Stimulated activated CD8-positive, alpha-beta memory T cell treated with anti-CD3 and anti-CD28 coated beads, Interleukin-2, amount 100 ng/mL, for 48 hours (primary cell): Measurements from ENCODE around the gene TRABD2B.
A peak's percentile ranks its signal among the peaks of the same experiment; 100 is the strongest.

Source experiments
- DNase-seq, 2 donors: peaks; one replicate each; pipeline ENCODE4 v3.0.0-alpha.2; 2020; ENCODE audit warnings: low read depth in 2 of 2

Gene TRABD2B

DNA sequence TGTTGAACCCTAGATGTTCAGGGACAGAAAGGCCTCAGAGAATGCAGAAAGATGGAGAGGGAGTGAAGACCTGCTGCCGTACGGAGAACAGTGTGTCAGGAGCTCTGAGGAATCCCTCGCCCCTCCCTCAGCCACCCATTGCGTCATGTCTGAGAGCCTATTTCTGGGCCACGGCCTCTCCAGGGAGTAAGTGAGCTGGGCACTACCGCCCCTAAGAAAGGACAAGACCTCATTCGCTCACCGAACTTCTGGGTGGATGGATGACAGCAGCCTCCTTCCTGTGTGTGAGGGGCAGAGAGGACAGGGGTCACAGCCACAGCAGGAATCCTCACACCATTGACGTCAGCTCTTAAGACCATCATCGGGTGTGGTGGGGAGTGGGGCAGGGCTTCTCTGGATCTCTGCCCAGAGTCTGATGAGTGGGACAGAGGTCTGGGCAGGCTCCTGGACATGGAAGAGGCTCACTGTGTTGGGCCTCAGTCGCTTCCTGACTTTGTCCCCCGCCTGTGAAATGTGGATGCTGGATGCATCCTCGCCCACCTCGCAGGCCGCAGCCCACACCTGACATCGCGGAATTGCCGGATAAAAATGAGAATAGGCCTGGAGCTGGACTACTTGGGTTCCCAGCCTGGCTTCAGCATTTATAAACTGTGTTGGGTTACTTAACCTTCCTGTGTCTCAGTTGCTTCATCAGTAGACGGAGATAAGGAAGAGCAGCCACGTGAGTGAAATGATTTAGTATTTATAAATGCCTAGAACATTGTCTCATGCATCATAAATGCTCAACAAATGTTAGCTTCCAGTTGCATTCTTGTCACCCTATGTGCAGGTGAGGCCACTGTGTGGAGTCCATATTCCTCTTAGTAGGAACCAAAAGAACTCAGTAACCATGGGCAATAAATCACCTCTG is 238.6 kb downstream of the TRABD2B start:
- no peak for DNase-seq

DNA sequence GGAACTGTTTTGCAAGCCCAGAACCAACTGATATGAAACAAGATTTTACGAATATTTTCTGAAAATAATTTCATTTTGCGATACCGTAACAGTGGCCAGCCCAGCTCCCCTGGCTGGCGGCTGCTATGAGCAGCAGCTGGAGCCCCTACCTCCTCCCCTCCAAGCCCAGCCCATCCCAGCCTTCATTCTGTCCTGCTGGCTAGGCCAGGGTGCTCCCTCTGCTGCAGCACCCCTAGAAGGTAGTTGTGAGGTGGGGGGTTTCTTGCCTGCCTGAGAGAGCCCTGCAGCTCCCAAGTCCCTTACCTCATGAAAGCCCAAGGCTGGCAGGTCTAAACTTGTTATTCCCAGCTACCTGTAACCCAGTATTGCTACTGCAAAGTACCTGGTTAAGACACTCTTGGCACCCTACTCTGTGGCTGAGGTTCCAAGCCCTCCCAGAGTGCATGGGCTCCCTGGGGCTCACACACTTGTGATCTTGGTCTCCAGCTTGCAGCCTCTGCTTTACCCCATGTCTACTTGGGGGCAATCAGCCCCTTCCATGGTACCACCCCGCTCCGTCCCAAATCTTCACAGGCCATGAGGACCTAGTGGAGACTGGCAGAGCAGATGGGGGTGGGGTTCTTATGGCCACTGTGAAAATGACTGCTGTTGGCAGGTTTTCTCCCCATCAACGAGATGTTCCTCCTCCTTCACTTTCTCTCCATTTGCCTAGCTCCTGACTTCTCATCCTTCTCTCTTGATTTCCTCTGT is 239.8 kb downstream of the TRABD2B start:
- no peak for DNase-seq

DNA sequence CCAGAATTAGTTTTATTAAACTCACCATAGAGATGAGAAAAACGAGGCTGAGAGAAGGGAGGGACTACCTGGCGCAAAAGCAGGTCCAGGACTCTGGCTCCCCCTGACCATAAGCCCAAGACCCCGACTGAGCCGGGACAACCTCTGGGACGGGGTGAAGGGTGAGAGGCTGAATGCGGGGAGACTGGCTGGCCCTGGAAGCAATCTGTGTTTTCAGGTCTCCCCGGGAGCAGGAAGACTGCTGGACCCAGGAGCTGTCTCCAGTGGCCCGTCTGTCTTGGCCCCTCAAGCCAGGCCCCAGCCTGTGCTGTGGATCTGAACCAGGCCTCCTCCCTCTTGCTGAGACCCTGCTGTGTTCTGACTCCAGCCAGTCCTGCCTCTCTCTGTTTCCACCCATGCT is 240.8 kb downstream of the TRABD2B start:
- no peak for DNase-seq

DNA sequence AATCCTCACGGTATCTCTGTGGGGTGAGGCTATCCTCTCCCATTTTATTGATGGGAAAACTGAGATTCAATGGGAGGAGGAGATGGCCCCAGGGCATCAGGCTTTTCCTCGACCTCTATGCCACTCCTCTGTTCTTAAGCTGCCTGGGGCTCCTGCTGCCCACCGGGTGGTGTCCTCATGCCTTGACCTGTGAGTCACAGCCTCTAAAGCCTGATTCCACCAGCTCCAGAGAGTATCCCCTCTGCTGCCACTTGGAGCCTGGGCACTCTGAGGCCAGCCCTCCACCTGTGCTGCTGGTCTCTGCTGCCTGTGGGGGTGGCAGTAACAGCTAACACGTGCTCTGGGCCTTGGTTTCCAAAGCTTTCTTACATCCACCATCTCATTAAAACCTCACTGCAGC is 241.2 kb downstream of the TRABD2B start:
- DNase-seq: no peak

DNA sequence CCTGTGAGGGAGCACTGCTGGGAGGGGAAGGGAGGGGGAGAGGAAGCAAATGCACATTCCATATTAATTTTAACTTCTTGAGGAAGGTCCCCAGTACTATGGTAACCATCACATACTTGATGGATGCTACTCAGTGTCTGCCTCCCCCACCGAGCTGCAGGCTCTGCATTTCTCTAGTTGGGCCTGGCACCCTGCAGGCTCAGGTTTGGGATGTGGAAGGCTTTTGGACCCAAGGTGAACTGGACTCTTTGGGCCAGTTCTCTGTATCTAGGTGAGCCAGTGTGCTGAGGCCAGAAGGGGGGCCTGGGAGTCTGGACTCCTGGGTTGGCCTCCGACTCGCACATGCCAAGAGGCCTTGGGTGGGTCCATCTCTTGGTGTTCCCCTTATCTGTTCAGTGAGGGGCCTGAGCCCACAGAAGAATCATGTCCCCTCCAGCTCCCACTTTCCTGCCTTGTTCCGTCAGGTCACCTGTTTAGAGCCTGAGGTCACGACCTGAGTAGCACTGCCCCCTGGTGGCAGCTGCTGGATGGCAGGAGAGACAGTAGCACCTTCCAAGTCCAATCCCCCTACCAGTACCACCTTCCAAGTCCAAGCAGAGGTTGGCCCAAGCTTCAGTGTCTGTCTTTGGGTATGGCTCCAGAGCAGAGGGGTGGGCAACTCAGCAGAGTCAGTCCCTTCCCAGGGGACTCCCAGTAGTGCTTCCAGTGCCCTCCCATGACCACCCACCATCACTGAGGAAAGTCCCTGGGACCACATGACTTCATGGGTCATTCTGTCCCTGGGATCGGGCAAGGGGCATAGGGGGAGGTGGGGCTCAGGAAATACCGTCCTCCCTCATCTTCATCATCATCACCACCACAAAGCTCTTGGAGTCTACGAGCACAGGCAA is 241.8 kb downstream of the TRABD2B start:
- DNase-seq: peak; percentile 47

DNA sequence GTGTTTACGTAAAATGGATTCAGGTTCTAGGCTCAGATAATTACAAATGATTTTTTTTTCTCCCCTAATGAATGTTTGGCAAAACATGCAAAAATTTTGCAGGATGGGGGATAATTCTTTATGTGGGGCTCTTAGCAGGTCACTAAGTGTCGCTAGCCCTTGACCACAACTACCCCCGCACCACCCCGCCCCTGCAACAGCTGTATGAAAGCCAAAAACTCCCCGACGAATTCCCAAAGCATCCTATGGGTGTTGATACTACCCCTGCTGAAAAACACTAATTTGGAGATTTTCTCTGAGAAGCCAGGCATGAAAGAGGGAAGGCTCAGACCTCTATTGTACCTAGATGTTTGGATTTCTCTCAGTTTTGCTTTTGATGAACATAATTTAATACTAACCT is 243.0 kb downstream of the TRABD2B start:
- no peak for DNase-seq

DNA sequence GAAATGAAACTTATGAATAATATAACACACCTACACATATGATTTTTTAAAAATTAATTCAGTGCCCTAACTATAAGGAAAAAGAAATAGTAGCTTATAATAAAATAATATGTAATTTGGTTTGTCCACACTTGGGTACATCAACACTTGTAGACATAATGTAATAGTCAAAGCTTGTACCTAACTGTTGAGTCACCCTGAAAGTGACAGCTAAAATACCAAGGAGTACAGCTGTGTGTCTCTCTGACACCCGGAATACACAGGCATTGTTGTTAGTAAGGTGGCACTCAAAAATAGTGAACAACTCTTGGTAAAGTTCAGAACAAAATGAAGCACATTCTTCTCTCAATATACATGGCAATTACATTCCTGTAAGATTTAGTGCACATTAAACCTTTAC is 243.4 kb downstream of the TRABD2B start:
- DNase-seq: no peak

DNA sequence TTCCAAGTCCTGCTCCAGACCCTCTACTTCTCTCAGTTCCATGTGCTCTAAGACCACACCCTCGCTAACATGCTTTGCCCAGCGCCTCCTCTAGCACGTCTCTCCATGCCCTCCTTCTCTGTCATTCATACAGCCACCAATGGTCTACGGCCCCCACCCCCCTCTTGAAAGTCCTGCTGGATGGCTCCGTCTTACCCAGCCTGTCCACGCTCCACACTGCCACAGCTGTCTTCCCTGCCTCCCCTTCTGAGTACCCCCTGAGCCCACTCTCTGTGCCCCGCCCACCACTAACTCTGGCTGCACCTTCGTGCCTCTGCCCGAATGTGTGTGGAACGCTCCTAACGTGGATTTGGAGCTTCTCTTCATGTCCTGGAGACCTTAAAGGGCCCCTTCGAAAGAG is 244.6 kb downstream of the TRABD2B start:
- DNase-seq: no peak

DNA sequence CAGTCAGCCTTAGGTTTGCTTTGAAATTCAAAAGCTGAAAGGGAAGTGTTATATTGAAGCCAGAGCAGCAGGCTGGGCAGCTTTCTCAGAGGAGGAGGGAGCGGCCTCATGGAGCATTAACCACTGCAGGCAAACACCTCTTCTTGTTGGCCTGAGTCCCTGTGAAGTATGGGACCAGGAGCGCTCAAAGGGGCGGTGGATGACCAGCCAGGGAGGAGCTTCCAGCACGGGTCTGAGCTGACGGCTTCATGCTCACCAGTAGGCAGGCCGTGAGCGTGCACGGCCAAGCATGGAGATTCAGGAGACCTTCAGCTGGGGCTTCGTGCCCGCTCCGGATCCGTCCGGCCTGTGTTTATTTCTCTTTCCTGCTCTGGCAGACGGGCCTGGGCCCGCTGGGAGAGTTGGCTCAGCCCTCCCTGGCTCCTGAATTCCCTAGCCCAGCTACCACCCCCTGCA is 245.2 kb downstream of the TRABD2B start:
- DNase-seq: no peak

DNA sequence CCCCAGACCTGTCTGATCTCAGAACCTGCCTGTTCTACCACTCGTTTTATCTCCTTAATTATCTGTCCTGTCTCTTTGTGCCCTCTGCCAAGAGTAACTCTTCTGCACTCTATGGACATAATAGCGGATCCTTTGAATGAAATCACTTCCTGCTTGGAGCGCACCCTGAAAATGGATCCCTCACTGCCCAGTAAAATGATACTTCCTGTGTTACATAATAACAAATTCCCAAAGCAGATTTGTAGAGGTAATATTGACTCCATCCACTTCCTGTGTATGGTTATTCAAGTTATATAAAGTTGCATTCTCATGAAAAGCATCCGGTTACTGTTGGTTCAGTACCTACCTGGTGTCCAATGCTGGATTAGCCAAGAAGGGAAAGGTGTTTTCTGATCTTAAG is 246.0 kb downstream of the TRABD2B start:
- no peak for DNase-seq

DNA sequence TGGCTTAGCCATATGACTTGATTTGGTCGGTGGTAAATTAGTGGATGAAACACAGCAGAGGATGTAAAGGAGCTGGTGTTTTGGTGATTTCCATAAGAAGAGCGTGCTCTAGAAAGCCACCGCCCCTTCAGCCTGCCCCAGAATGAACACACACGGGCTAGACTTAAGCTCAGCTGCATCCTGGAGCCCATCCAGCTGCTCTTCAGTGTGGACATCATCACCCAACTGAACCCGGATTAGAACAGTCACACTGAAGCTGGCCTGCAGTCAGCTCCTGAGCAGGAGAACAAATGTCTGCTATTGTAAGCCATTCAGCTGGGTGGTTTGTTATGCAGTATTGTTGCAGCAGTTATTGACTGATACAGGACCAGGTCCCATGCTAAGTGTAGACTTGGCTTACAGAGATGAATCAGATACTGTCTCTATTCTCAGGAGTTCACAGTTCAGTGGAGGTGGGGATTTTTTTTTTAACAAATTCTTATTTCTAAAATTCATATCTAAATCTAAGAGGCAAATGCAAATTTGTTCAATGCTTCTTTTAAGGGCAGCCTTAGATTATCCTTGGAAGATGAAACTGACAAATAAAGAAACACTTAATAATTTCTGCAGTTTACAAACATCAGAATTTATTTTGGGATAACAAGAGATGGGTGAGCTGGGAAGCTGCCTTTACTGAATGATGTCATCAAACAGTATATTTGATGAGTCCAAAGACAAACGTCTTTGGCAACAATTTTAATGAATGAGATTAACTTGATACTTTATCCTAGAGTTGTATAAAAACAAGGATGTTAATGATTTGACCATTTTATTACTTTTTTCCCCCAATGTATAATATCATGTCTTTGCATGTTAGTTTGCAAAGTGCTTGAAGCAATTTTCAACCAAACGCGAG is 251.2 kb downstream of the TRABD2B start:
- DNase-seq: no peak

DNA sequence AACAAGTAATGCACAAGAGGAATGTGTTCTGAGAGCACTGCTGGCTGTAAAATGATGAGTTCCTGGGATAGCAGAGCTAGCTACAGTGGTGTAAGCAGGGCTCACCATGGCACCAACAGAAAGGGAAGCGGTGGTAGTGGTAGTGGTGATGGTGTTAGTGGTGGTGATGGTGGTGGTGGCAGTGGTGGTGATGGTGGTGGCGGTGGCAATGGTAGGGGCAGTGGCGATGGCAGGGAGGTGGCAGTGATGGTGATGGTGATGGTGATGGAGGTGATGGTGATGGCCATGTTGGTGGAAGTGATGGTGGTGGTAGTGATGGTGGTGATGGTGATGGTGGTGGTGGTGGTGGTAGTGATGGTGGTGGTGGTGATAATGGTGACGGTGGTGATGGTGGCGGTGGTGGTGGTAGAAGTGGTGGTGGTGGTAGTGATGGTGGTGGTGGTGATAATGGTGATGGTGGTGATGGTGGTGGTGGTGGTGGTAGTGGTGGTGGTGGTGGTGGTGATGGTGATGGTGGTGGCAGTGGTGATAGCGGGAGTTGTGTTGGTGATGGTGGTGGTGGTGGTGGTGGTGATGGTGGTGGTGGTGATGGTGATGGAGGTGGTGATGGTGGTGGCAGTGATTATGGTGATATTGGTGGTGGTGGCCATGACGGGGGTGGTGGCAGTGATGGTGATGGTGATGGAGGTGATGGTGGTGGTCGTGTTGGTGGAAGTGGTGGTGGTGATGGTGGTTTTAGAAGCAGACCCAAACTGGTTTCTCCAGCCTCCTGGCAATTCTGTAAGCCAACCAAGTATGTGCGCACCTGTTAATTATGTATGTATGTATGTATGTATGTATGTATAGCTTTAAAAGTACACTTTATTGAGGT is 254.1 kb downstream of the TRABD2B start:
- DNase-seq: no peak

DNA sequence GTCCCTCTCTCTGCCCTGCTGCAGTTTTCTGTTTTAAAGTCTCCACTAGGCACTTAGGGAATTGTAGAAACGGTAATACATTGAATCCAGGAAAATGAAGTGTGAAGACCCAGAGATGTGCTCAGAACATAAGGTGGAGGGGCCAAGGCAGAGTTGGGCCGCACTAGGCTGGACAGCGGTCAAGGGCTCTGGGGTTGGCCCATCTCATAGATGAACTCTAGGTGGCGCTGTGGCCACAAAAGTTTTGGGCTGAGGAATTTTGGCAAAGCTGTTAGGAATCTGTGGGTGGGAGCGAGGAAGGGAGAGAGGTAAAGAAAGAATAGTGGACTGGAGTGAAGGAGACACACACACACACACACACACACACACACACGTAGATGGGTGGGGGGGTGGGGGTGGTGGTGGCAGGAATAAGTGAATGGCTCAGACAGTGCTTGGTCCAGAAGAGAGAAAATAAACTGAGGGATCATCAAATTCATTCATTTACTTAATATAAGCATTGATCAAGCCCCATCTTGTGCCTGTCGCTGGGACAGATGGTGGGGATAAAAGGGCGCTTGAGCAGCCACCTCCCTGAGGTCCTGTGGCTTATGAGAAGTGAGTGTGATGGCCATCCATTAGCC is 258.5 kb downstream of the TRABD2B start:
- no peak for DNase-seq

DNA sequence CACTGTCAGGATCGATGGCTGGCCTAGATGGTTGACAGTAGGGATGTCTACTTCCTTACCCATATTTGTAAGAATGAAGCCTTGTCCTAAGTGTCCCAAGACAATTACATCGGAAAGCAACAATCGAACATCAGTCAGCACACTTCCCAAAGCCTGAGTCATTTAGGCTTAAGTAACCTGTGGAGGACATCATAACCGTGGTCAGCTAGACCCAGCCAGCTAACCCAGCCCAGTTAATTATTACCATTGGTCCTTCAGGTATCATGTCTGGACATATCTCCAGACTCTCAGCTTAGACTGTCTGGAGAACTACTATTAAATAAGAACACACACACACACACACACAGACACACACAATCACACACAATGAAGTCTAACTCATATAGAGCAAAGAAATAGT is 264.7 kb downstream of the TRABD2B start:
- no peak for DNase-seq

DNA sequence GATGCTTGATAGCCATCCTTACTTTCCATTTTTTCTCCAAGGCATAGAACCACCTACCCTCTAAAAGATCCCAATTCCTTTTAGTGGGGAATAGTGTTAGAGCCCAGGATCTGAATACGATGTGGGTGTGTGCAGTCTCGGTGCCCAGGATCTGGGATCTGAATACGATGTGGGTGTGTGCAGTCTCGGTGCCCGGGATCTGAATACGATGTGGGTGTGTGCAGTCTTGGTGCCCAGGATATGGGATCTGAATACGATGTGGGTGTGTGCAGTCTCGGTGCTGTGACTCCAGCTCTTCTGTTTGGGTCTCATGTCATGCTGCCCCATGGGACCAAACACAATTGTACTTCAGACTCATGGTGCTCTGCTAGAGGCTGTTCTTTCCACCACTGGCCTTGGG is 265.5 kb downstream of the TRABD2B start:
- DNase-seq: no peak

DNA sequence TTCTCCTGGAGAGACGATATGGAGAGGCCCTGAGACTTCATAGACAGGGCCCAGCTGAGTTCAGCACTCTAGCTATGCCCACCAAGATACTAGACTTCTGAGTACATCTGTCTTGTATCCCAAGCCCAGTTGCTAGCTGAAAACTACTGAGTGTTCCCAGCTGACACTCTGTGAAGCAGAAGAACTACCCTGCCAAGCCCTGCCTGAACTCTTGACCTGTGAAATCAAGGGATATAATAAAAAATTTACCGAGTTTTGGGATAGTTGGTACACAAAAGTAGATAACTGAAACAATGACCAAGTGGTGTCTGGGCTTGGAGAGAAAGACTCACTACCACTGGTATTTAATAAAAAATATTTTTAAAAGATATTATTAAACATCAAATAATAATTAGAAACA is 267.5 kb downstream of the TRABD2B start:
- no peak for DNase-seq

DNA sequence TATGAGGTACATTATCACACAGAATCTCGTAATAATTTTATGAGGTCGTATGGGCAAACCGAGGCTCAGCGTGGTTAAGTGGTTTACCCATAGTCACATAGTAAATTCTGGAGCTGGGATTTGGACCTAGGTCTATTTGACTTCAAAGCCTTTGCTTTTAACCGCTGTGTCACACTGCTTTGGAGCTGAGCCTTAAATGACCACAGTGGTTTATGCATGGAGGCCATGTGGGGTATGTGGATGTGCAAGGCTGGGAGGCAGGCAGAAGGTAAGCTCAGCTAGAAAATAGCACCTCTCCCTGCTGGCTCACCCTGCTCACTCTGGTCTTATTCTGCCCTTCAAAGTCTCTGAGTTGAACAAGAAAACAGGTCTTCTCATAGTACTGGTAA is 269.5 kb downstream of the TRABD2B start:
- DNase-seq: no peak

DNA sequence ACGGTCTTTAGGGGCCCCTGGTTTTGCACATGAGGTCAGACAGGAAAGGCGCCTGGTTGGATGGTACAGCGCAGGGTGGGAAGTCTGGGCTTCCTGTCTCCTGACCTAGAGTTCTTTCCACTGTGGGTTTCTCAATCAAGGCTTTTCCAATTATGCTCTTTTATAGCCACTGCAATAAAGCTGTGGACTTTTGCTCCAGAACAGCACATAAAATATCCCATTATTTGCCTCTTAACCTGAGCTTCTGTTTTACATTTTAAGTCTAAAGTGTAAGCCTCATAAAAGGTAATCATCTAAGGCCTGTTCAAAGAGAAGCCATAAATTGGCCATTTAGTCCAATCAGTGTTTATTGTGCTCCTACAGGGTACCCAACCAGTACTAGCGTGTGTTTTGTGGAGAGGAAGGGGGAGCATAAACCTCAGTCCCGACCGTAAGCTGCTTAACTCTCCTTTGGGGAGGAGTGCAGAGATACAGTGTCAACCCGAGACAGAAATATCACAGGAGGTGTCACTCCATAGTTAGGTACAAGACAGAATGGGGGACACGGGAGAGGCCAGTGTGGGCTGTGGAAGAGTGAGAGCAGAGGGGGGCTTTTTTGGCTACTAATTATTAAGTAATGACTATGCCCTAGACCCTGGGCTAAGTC is 270.0 kb downstream of the TRABD2B start:
- DNase-seq: no peak
